Middle frontal gyrus (tissue), 1 donor: ENCODE results near the gene GNAZ.

Experiments
- DNase-seq: peaks from one replicate; pipeline ENCODE4 v3.0.0-alpha.2; 2015; ENCODE audit warnings: low spot score; ENCODE audit errors: extremely low spot score

Gene GNAZ

DNA sequence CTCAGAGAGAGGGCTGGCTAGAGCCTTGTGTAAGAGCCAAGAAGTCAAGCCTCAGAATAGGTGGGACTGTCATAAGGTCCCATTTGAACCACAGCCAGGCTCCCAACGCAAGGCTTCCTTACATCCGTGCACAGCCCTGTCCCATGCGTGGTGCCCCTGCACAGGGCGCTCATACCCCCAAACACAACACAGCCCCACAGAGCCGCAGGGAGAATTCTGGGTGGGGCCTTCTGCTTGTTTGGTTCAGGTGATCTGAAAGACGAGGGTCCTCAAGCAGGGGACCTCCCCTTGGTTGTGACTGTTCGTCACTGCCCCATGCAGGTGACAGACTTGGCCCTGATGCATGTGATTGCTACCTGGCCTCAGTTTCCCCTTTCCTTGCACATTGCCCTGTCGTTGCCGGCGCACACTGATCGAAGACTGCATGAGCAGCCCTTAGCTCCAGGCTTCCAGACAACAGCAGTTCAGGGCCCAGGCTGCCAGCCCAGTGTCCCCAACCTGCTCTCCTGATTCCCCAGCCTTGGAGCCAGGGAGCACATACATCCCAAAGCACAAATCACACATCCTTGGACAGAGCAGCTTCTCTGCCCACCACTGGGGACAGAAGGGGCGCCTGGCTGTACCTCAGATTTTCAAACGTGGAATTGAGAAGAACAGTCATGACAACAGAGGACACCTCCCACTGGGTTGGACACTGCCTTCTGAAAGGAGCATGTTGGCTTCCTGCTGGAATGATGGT, 22.1 kb downstream of the GNAZ start:
- DNase-seq: no peak

DNA sequence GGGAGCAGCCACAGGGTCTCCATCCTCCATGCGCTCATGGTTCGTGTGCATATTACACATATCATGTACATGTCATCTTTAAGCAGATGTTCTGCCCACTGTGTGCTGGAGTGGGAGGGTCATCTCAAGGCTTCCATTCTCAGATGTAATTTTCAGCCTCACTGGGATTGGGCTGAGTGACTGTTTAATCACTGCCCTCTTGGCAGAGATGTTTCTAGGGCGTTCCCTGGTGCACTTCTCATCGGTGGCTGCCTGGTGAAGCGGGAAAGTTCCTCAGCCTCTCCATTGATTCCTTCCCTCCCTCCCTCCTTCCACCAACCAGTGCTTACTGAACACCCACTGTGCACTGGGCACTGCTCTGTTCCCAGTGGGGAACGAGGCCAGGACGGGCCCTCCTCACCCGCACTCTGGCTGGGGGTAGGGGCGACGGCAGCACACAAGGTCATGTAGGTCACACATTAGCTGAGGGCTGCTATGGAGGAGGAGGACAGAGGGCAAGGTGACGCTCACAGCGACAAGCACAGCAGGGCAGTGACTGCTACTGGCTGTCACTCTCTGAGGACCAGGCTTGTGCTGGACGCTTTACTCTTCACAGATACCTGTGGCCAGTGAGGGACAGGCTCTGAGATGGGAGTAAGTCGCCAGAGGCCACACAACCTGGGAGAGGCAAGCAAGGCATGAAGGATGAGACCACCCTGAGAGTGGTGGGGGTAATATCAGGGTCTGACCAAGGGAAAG, 22.9 kb downstream of the GNAZ start:
- no peak for DNase-seq

DNA sequence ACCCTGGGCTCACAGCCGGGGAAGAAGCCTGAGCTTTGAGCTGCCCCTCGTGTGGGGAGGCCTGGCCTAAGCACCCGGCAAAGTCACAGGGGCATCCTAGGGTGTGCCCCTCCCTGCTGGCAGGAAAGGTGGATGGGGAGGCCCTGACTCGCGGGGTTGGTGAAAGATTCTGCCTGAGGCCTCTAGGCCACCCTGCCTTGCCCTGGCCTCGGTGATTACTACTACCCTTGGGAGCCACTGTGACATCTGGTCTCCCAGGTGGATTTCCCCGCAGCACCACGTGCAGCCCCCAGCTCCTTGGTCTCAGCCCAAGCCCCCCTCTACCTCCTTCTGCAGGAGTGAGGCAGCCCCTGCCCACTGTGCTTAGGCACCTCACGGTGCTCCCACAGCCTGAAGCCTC, 23.9 kb downstream of the GNAZ start:
- no peak for DNase-seq

DNA sequence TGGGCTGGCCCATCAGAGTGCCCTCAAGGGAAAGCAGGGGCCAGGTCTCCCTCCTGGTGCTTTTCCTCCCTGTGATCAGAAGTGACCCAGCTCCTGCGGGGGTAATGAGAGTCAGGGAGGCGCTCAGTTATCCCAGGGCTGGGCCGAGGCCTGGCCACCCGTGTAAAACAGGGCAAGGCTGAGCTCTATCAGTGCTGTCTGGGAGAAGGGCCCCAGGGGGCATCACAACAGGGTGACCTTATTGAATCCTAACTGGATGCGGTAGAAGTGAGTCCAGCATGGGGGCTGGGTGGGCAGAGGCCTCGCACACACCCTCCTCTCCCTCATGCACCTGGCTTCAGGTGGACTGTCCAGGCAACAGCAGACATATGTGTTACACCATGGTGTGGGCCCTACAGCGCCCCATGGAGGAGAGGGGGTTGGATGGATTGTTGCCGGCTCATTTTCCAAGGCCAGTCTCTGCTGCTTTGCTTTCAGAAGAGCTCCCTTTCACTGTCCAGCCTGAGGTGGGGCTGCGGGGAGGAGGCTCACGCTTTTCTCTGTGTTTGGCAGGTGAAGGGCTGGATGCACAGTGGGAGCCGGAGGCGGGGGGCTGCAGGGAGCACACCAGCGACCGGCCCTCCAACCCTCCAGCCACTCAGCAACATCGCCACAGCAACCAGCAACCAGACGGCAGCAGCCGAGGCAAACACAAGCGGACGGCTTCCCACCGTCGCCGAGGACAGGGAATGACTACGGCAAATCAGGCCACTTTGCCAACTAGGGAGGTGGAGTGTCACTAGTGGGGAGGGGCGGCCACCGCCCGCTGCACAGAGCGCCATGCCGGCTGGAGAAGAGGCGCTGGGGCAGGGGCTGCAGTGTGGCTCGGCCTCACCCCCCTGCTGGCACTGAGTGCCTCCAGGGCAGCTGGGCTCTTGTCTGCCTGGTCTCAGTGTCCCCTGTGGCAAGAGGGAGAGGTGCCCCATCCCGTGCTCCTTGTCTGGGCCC, 24.7 kb downstream of the GNAZ start:
- DNase-seq: no peak

DNA sequence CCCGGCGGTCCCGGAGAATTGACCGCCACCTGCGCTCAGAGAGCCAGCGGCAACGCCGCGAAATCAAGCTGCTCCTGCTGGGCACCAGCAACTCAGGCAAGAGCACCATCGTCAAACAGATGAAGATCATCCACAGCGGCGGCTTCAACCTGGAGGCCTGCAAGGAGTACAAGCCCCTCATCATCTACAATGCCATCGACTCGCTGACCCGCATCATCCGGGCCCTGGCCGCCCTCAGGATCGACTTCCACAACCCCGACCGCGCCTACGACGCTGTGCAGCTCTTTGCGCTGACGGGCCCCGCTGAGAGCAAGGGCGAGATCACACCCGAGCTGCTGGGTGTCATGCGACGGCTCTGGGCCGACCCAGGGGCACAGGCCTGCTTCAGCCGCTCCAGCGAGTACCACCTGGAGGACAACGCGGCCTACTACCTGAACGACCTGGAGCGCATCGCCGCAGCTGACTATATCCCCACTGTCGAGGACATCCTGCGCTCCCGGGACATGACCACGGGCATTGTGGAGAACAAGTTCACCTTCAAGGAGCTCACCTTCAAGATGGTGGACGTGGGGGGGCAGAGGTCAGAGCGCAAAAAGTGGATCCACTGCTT, 25.5 kb downstream of the GNAZ start:
- no peak for DNase-seq

DNA sequence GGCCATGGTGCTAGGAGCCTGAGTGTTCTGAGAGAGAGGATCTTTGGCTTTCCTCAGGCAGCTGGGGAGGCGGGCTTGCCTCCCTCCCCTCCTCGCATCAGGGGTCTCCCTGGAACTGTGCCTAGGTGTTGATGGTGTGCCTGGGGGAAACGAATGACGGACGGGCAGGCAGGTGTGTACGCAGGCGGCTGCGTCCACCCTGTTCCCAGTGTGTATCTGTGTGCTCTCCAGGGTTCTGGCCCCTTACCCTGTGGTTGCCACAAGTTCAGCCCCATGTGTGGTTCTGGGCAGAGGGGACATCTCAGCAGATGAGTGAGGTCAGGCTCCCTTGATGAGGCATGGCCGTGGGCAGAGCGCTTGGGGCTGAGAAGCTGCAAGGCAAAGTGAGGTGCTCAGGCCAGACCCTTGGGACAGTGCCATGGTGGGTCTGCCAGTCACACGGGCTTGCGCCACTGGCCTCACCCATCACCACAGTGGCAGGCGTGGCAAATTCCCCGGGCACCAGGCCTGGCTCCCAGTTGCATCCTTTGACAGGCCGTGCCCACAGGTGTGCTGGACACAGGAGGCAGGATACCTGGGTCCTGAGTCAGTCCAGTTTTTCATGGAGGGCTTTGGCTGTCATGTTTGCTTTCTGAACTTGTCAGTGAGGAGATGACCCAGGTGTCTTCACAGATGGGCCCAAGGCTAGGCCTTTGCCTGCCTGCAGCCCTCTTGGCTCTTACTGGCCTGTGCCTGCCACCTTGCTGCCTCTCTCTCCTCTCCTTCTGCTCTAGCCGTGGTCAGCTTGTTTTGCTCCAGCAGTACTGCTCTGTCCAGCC, 27.3 kb downstream of the GNAZ start:
- DNase-seq: no peak

DNA sequence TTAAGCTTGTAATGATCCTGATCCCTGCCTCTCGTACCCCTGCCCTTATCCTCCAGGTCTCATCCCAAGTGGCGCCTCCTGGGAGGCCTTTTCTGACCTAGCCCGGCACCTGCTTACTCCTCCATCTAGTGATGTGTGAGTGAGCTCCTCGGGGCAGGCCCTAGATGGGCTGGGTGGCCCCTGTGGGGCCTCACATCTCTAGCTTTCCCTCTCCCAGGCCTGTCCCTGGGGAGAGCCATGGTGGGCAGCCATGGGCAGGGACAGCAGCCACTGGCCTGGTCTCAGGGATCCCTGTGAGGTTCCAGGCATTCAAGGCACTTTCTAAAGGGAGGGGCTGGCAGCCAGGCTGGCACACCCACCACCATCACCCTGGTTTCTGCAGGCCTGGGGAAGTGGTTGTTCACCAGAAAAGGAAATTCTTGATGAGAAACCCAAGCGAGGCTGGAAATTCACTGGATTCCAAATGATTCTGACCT, 27.9 kb downstream of the GNAZ start:
- no peak for DNase-seq

DNA sequence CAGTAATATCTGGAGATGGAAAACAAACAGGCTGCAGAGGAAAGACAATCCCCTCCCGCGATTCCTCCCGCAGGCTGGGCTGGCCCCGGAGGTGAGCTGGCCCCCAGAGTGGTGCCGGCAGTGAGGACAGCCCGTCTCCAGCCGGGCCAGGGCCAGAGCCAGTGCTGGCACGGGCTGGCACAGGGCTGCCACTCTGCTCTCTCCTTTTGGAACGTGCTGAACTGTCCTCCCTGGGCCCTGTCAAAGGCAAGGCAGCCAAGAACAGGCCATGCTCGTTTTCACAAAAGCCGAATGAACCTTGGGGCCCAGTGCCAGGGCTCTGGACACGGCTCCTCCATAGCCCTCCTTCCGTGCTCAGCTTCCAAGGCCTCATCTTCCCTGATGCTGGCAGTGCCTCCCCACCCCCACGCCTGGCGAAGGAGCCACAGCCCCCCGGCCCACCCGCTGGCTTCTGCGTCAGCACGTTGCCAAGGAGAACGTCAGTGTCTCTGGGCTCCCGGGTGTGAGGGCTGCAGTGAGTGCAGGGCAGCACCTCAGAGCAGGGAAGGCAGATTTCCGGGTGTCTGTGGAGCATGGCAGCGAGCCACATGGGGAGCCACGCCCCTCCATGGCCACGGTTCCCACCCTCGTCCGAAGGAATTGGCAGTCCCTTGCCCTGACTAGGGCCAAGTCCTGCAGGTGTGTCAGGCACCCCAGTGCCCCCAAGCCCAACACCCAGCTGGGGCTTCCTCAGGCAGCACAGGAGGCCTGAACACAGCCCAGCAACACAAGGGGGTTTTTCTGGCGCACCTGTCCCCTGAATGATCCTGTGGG, 28.6 kb downstream of the GNAZ start:
- no peak for DNase-seq

DNA sequence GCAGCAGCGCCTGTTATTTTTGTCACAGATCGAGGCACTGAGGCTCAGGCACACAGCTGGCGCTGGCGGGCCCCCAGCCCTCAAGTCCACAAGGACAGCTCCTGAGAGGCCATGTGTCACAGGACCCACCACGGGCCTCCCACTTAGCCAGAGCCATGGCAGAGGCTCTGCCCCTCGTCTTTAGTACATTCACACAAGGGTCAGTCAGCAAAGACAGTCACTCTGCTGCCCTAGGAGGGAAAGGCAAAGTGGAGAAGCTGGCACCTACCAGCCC, 29.1 kb downstream of the GNAZ start:
- no peak for DNase-seq

DNA sequence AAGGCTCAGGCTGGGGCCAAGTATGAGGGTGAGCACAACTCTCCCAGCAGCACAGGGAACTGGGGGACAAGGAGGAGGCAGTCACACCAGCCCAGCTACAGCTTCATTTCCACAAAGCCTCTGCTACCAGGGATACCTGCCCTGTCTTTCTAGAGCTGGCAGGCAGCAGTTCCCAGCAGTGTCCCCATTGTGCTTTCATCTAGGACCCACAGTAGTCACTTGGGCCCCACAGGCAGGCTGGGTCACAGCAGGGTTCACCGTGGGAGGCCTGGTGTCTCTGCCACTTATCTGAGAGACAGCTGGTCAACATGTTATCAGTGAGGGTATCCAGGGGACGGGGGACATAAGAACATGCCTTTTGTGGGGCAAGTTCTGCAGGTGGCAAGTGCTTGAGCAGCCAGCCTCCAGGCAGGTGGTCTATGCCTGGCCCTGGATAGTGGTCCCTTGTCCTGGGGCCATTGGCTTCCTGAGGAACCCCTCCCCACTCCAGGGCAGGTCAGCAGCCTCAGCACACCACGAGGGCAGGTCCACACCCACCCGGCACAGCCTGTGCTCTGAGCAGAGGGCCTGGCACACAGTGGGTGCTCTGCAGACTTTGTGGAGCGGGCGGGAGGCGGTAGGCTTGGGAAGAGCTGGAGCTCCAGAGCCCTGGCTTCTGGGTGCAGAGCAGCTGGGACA, 29.9 kb downstream of the GNAZ start:
- DNase-seq: no peak

DNA sequence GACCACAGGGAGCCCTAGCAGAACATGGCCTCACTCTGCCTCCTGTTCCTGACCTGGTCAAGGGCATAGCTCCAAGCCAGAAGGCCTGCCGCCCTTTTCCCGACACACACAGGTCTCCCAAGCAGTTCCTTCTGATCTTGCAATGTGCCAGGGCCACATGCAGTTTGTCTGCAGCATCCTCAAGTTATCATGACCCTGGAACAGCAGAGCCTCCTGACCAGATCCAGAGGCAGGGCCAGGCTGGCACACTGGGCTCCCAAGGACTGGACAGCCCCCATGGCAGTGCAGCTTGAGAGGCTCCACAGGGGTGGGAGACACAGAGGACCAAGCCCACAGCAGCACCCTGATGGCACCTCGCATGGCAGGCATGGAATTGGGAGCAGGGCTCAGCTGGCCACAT, 31.2 kb downstream of the GNAZ start:
- DNase-seq: no peak

DNA sequence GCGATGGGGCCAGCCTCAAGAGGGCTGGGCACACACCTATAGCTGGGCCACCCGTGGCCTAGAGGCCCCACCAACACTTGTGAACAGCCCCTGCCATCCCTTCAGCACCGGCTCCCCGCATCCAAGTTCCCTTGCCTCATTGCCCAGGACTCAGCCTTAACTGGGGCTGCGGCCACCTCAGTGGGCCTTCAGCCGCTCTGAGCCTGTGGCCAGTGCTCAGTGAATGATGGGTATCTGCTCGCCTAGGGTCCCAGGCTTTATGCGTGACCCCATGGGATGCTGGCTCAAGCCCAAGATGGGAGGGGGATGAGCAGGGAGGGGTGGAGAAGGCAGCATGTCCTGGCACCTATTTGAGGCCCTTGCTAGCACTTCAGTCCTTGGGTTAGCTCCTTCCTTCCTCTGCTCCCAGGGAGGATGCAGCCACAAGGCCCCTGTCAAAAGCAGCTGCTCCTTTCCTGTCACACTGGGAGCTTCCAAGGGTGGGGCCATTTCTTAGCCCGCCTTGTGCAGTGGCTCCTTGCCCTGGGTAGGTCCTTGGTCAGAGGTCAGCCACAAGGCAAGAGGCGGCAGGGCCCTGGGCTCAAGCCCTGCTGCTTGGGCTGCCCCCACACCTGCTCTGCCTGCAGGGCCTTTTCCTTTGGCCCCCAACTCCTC, 31.8 kb downstream of the GNAZ start:
- no peak for DNase-seq

DNA sequence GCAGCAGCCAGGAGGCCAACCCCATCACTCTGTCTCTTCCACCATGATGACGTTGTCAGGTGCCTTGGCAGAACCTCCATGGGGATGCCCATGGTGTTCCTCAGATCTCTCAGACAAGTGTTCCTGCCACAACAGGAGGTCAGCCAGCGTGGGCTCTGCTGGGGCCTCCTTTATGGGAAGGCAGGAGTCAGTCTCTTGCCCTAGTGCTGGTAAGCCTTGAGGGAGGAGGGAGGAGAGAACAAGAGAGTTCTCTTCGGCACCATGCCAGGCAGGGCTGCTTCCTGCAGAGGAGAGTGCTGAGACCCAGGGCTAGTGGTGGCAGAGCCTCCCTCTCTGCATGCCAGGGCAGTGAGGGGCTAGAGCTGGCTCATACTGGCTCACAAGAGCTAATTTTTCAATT, 32.5 kb downstream of the GNAZ start:
- no peak for DNase-seq

DNA sequence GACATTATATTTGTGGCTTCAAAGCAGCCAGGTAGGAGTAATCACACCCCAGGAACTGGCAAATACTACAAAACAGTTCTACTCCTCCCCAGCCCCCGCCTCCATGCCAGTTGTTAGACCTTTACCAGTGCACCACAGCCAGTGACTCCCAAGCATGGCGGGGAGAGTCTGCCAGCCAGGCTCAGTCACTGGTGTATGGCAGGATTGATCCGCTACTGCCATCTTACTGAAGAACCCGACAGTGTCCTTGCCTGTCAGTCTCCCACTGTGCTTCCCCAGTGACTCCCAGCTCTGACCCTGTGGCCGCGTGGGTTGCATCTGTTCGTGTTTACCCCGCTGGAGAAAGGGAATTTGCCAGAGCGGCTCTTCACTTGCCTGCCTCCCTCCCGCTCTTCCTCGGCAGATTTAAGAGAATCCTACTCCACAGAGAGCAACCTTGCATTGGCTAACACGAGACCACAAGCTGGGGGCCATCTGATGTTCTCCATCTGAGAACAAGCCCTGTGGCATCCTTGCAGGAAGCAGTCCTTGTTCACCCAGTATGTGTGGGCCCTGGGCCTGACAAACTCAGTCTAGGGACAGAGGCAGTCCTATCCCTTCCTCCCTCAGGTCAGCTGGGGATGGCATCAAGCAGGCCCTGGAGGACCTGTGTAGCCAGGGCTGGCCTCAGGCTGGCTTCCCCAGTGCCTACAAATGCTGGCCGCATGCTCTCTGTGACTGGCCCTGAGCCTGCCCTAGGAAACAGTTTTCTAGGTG, 33.1 kb downstream of the GNAZ start:
- no peak for DNase-seq

DNA sequence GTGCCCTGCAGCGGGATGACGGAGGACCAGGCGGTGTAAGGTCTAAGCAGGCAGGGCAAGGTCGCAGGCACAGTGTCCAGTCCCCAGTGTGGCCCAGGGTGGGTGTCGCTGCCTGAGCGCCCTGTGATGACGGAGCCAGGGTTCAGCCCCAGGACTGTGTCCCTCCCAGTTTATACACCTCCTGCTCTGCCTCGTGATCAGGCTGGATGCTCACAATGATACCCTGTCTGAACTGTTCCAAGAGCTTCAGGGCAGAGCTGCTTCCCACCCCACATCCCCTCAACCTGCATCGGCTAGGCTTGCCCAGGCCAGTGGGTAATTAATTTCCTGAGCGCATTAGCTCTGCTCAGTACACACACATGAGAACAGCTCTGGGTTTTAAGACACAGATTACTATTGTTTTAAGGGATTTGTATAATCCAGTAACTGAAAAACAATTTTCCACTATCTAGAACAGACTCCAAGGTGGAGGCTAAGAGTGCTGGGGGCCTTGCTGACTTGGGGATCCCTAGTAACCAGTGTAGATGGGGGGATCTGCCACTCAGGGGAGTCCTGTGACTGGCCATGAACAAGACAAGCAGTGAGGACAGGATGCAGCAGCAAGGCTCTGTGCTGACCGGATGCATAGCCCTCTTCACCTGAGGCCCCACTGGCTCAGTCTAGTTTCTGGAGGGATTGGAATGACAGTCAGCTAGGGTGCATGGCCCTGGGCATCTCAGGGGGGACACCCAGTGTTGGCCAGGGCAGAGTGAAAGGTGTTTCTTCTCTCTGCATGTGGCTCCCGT, 34.1 kb downstream of the GNAZ start:
- DNase-seq: no peak

DNA sequence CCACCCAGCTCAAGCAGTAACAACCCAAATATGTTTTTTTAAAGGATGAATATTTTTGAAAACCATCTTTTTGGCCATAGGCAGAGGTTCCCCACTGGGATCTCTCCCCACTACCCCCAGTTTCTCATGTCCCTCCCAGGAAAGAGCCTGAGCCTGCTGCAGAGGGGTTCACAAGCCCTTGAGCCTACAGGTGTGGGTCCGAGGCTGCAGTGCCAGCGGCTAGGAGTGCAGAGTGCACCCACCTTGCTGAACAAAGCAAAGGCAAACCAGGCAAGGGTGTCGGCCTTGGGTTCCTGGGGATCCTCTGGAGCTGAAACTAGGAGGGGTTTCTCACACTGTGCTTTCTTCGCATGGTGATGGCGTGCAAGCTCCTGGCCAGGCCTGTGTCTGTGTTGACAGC, 35.0 kb downstream of the GNAZ start:
- no peak for DNase-seq

DNA sequence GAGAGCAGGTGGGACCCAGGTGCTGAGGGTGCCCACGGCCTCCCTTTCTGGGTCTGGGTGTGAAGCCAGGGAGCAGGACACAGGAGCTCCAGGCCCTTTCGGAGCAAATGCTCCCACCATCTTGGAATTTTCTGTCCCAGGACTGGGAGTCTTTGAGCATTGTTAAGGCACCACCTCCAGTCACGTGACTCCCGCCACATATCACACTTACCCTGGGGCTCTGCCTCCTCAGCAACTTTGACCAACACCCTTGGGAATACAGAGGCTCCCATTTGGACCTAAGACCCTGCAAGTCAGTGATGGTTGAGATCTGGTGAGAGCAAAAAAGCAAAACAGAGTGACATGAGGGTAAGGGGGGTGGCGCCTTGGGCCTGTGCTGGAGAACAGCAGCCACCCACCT, 35.6 kb downstream of the GNAZ start:
- DNase-seq: no peak
